ENCODE data around the gene WDR53.

- TF ChIP-seq, protein P1, sequence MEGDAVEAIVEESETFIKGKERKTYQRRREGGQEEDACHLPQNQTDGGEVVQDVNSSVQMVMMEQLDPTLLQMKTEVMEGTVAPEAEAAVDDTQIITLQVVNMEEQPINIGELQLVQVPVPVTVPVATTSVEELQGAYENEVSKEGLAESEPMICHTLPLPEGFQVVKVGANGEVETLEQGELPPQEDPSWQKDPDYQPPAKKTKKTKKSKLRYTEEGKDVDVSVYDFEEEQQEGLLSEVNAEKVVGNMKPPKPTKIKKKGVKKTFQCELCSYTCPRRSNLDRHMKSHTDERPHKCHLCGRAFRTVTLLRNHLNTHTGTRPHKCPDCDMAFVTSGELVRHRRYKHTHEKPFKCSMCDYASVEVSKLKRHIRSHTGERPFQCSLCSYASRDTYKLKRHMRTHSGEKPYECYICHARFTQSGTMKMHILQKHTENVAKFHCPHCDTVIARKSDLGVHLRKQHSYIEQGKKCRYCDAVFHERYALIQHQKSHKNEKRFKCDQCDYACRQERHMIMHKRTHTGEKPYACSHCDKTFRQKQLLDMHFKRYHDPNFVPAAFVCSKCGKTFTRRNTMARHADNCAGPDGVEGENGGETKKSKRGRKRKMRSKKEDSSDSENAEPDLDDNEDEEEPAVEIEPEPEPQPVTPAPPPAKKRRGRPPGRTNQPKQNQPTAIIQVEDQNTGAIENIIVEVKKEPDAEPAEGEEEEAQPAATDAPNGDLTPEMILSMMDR (IDR thresholded peaks at IDR 0.05) = no peak
- TF ChIP-seq POLR2A (IDR thresholded peaks at IDR 0.05) = no peak
Measured at GRCh38 chr3:196517919-196518318, 50.4 kb downstream of the WDR53 start.

Data from lower leg skin (tissue), 3 donors.